Activated naive CD8-positive, alpha-beta T cell treated with anti-CD3 and anti-CD28 coated beads, Interleukin-2, amount 50 U/mL, for 24 hours (primary cell): Measurements from ENCODE around the gene ACSS1.

Source experiments
- ATAC-seq: fragments of 150-1000 bp; cut with Tn5 transposase; one replicate; pipeline ENCODE4 v1.10.0; 2021
- DNase-seq: peaks from one replicate; pipeline ENCODE4 v3.0.0; 2021
- H3K27ac Mint-ChIP-seq: one replicate; pipeline ENCODE4 v1.8.0; 2021; ENCODE audit warnings: mild to moderate bottlenecking, mixed read lengths
- H3K27me3 Mint-ChIP-seq: one replicate; pipeline ENCODE4 v1.8.0; 2021; ENCODE audit warnings: mixed read lengths
- H3K36me3 Mint-ChIP-seq: one replicate; pipeline ENCODE4 v1.8.0; 2021; ENCODE audit warnings: low read depth, mixed read lengths
- H3K4me1 Mint-ChIP-seq: one replicate; pipeline ENCODE4 v1.8.0; 2021; ENCODE audit warnings: mixed read lengths
- H3K4me3 Mint-ChIP-seq: one replicate; pipeline ENCODE4 v1.8.0; 2021; ENCODE audit warnings: mild to moderate bottlenecking, moderate library complexity, mixed read lengths
- H3K9me3 Mint-ChIP-seq: one replicate; pipeline ENCODE4 v1.8.0; 2021; ENCODE audit warnings: mixed read lengths

ACSS1 gene

GRCh38 chr20:24987873-24988835 lies 69.8 kb downstream of the ACSS1 start:
- Mint-ChIP-seq H3K27ac (peak overlapping the region; percentile 29), H3K4me1 (peaks cover 77% of the 10 kb centered on the region), H3K36me3 (peaks cover 30% of the 10 kb centered on the region), H3K4me3 (no peak overlapping the region), H3K27me3 (no peaks in the 10 kb centered on the region), H3K9me3 (no peaks in the 10 kb centered on the region)
- no peak for DNase-seq
- no peak for ATAC-seq

DNA sequence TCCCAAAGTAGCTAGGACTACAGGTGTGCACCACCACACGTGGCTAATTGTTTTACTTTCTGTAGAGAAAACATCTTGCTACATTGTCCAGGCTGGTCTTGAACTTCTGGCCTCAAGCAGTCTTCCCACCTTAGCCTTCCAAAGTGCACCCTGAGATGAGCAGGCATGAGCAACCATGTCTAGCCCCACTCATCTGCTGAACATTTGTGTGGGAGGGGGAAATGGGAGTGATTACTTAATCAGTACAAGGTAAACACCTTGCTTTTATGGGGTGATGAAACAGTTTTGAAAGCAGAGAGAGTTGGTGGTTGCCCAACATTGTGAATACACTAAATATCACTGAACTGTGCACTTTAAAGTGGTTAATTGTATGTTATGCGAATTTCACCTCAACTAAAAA lies 70.7 kb downstream of the ACSS1 start:
- Mint-ChIP-seq H3K4me3 (no peak overlapping the region), H3K36me3 (peaks cover 37% of the 10 kb centered on the region), H3K27me3 (no peaks in the 10 kb centered on the region), H3K27ac (no peak overlapping the region), H3K4me1 (peaks cover 77% of the 10 kb centered on the region), H3K9me3 (no peaks in the 10 kb centered on the region)
- ATAC-seq, result peak; percentile 56
- no peak for DNase-seq

DNA sequence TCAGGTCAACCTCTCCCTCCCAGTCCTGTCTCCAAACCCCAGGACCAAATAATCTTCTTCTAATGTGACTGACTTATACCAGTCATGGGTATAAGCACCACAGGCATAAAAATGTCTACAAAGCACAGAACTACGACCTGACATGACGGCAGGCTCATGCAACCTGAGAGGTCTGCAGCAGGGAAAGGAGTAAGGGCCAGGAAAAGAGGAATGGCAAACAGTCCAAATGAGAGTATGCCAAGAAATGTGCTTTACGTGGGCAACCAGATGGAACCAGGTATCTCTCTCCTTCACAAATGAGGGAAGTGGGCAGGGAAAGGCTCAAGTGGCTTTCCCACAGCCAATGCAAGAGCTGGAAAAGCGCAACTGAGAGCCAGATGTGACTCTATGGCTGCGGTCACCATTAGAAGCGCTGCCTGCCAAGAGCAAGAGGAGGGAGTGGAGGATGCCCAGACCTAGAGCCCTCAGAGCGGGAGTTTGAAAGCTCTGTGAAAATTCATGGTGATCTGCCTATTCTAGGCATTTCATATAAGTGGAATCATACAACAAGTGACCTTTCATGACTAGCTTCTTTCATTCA lies 71.4 kb downstream of the ACSS1 start:
- DNase-seq (no peak), ATAC-seq (no peak)
- no peak overlapping the region for H3K27ac Mint-ChIP-seq
- H3K27me3 Mint-ChIP-seq, result no peaks in the 10 kb centered on the region
- no peaks in the 10 kb centered on the region for H3K9me3 Mint-ChIP-seq
- H3K4me3 Mint-ChIP-seq, result no peak overlapping the region
- H3K36me3 Mint-ChIP-seq, result peaks cover 43% of the 10 kb centered on the region
- peaks cover 77% of the 10 kb centered on the region for H3K4me1 Mint-ChIP-seq

GRCh38 chr20:24985802-24986201 lies 72.1 kb downstream of the ACSS1 start:
- H3K27ac Mint-ChIP-seq, result peak overlapping the region; percentile 39
- no peak for DNase-seq
- H3K4me1 Mint-ChIP-seq, result peaks cover 77% of the 10 kb centered on the region
- H3K27me3 Mint-ChIP-seq, result no peaks in the 10 kb centered on the region
- no peak overlapping the region for H3K4me3 Mint-ChIP-seq
- no peak for ATAC-seq
- H3K9me3 Mint-ChIP-seq, result no peaks in the 10 kb centered on the region
- peaks cover 50% of the 10 kb centered on the region for H3K36me3 Mint-ChIP-seq

GRCh38 chr20:24984961-24985640 lies 72.8 kb downstream of the ACSS1 start:
- Mint-ChIP-seq H3K9me3 (no peaks in the 10 kb centered on the region), H3K4me3 (no peak overlapping the region), H3K36me3 (peaks cover 53% of the 10 kb centered on the region), H3K4me1 (peaks cover 70% of the 10 kb centered on the region), H3K27ac (peak overlapping the region; percentile 39), H3K27me3 (no peaks in the 10 kb centered on the region)
- DNase-seq (no peak), ATAC-seq (no peak)

GRCh38 chr20:24983896-24984295 lies 74.0 kb downstream of the ACSS1 start:
- DNase-seq (no peak), ATAC-seq (no peak)
- H3K36me3 Mint-ChIP-seq, result peaks cover 62% of the 10 kb centered on the region
- H3K27me3 Mint-ChIP-seq, result no peaks in the 10 kb centered on the region
- no peak overlapping the region for H3K27ac Mint-ChIP-seq
- no peak overlapping the region for H3K4me3 Mint-ChIP-seq
- peaks cover 66% of the 10 kb centered on the region for H3K4me1 Mint-ChIP-seq
- H3K9me3 Mint-ChIP-seq, result no peaks in the 10 kb centered on the region

DNA sequence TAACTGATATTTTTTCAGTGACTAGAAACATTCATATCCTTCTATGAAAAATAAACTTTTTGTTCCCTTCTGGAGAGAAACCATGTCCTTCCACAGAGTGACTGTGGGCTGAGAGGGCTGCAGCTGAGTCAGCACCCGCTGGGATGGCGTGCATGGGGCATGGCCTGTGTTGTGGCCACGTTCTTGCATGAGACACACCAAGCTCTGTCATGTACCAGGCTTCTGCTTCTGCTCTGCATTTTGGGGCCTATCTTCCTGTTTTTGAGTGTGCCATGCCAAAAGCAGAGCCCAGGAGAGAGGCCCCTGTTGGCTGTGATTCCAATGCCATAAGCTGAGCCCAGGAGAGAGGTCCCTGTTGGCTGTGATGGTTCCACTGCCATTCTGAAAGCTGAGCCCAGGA lies 76.1 kb downstream of the ACSS1 start:
- peaks cover 73% of the 10 kb centered on the region for H3K36me3 Mint-ChIP-seq
- ATAC-seq (peak; percentile 40), DNase-seq (no peak)
- no peaks in the 10 kb centered on the region for H3K27me3 Mint-ChIP-seq
- H3K4me1 Mint-ChIP-seq, result peaks cover 46% of the 10 kb centered on the region
- no peak overlapping the region for H3K4me3 Mint-ChIP-seq
- H3K27ac Mint-ChIP-seq, result no peak overlapping the region
- H3K9me3 Mint-ChIP-seq, result peaks cover 2% of the 10 kb centered on the region

- H3K27ac Mint-ChIP-seq, result no peak overlapping the region
Observed at GRCh38 chr20:24981282-24981681, 76.7 kb downstream of the ACSS1 start.

DNA sequence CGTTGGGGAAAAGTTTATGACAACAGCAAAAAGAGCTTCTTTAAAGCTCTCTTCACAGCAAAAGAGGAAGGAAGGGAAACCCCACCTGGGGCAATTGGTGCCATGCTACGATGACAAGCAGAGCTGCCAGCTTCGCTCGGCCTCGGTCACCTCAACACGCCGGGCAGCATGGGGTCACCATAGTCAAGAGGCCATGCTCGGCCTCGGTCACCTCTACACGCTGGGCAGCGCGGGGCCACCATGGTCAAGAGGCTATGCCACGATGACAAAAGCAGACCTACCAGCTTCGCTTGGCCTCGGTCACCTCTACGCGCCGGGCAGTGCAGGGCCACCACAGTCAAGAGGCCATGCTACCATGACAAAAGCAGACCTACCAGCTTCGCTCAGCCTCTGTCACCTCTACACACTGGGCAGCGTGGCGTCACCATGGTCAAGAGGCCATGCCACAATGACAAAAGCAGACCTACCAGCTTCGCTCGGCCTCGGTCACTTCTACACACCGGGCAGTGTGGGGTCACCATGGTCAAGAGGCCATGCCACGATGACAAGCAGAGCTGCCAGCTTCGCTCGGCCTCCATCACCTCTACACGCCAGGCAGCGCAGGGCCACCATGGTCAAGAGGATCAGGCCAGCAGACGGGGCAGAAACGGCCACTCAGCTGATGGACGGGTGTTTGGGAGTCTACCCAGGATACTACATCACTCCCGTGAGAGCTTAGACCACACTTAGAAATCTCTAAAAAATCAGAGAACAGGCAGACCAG lies 77.5 kb downstream of the ACSS1 start:
- Mint-ChIP-seq H3K36me3 (peaks cover 83% of the 10 kb centered on the region), H3K27me3 (no peaks in the 10 kb centered on the region), H3K9me3 (peaks cover 14% of the 10 kb centered on the region), H3K27ac (no peak overlapping the region), H3K4me1 (peaks cover 34% of the 10 kb centered on the region), H3K4me3 (no peak overlapping the region)
- ATAC-seq, result no peak
- DNase-seq, result no peak

More at GRCh38 chr20:24981282-24981681, 76.7 kb downstream of the ACSS1 start:
- H3K36me3 Mint-ChIP-seq, result peaks cover 79% of the 10 kb centered on the region
- DNase-seq (no peak), ATAC-seq (peak; percentile 4)
- H3K4me1 Mint-ChIP-seq, result peaks cover 42% of the 10 kb centered on the region
- H3K9me3 Mint-ChIP-seq, result peaks cover 5% of the 10 kb centered on the region
- H3K4me3 Mint-ChIP-seq, result no peak overlapping the region
- no peaks in the 10 kb centered on the region for H3K27me3 Mint-ChIP-seq

DNA sequence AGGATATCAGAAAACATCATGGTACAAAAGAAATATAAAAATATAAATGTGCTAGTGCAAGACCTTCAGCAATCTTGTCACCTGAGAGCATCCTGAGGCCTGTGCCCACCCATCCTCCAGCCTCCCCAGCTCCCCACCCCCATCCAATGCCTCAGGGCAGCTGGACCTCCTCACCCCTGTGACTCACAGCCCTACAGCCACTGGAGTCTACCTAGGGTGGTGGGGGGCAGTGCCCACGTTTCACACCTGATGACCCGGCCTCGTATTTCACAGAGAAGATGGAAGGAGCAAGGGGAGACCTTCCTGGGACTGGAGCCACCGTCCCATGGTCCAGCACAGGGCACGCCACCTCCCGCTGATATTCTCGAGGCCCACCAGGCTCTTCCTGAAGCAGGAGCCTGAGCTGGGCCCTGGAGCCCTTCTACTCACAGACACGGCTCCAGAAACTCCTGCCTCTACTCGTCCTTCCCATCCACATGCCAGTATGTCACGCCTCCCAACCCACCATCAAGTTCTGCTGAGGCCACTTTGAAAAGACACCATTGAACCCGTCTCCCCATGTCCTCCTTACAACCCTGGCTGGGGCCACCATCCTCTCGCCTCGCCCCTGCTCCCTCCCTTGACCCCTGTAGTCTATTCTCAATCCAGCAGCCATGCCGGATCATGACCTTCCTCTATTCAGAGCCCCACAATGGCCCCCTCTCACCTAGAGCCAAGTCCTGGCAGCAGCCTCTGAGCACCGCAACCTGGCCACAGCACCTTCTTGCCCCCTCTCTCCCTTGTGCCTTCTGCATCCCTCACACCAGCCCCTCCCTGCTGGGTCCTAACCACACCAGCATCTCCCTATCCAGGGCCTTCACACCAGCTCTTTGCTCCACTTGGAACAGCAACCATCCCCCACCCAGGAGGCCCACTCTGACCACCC lies 78.6 kb downstream of the ACSS1 start:
- H3K9me3 Mint-ChIP-seq, result peaks cover 16% of the 10 kb centered on the region
- H3K36me3 Mint-ChIP-seq, result peaks cover 88% of the 10 kb centered on the region
- no peaks in the 10 kb centered on the region for H3K27me3 Mint-ChIP-seq
- DNase-seq (no peak), ATAC-seq (no peak)
- no peak overlapping the region for H3K4me3 Mint-ChIP-seq
- peaks cover 24% of the 10 kb centered on the region for H3K4me1 Mint-ChIP-seq
- no peak overlapping the region for H3K27ac Mint-ChIP-seq

- Mint-ChIP-seq H3K27ac (no peak overlapping the region), H3K9me3 (peaks cover 16% of the 10 kb centered on the region), H3K27me3 (no peaks in the 10 kb centered on the region), H3K4me1 (peaks cover 21% of the 10 kb centered on the region), H3K36me3 (peaks cover 89% of the 10 kb centered on the region), H3K4me3 (no peak overlapping the region)
- DNase-seq (no peak), ATAC-seq (no peak)
Observed at GRCh38 chr20:24978513-24978912, 79.4 kb downstream of the ACSS1 start.

DNA sequence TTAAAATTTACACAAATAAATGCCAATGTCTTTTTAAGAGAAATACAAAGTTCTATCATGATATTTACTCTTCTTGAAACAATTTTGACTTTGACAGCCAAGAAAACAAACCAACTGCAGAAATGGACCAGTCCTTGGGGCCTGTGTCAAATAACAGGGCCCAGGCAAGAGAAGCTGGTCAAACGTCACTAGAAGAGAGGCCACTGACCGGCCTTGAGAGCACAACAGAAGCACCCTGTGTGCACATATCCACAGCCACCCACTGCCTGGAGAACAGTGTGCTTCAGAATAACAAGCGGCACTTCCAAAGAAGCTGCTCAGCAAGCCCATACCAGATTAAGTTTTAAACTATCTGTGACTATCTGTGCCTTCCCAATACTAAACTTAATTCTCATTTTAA lies 80.1 kb downstream of the ACSS1 start:
- no peak overlapping the region for H3K4me3 Mint-ChIP-seq
- peaks cover 16% of the 10 kb centered on the region for H3K9me3 Mint-ChIP-seq
- no peak for DNase-seq
- H3K27ac Mint-ChIP-seq, result no peak overlapping the region
- H3K27me3 Mint-ChIP-seq, result no peaks in the 10 kb centered on the region
- ATAC-seq, result no peak
- H3K4me1 Mint-ChIP-seq, result peaks cover 19% of the 10 kb centered on the region
- H3K36me3 Mint-ChIP-seq, result peaks cover 89% of the 10 kb centered on the region

DNA sequence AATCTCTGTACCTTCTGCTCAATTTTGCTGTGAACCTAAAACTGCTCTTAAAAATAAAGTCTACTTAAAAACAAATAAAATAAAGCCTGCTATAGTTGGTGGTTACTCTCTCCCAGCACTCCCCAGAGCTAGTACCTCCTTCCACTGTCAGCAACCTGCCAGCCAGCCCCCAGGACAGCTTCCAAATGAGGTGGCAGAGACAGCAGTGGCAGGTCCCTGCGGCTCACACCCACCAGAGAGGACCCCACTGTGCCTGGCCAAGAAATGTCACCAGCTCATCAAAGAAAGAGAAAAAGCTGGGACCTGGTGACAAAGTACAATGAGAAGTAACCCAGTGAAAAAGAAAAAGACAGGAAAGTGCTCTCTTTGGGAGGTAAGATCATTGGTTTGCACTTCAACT lies 80.6 kb downstream of the ACSS1 start:
- DNase-seq (no peak), ATAC-seq (no peak)
- Mint-ChIP-seq H3K4me1 (peaks cover 17% of the 10 kb centered on the region), H3K9me3 (peaks cover 16% of the 10 kb centered on the region), H3K36me3 (peaks cover 88% of the 10 kb centered on the region), H3K27me3 (no peaks in the 10 kb centered on the region), H3K27ac (no peak overlapping the region), H3K4me3 (no peak overlapping the region)
